ENCODE measurements around the gene CEP78.

Gene CEP78

DNA sequence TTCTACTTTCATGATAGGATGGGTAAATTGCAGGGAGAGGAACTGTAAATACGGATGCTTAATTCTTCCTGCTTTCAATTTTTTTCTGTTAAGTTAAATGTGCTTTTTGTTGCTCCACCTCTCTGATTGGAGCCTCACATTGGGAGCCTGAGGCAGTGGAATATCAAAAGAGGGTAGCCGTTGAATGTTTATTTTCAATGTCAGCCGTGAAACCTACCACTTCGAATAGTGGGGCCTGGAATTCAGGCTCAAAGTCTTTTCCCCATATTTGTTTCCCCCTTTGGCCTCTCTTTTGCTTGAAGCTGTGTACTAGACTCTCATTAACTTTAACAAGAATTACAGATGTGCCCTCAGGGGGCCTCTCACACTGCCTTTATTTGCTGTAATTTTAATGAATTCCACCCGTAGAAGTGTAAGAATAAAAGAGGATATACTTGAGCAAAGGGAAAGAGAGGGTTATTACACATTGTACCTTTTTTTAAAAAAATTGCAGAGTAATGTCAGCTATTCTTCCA is 90.0 kb downstream of the CEP78 start:
- no peak for DNase-seq (ENCODE audit: extremely low spot score, insufficient read length, low read depth)
- FAIRE-seq, result no peak

DNA sequence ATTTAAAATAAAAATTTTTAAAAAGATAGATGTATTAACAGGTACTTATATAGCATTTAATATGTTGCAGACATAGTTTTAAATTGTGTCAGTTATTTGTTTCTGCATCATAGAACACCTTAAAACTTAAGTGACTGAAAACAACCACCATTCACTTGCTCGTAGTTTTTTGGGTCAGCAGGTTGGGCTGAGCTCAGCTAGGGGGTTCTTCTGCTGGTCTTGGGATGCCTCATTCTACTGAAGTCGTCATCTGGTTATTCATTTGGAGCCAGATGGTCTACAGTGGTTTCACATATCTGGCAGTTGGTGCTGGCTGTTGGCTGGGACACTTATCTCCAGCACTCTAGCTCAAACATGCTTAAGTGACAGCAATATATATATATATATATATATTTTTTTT is 90.7 kb downstream of the CEP78 start:
- FAIRE-seq (no peak), DNase-seq (ENCODE audit: extremely low spot score, insufficient read length, low read depth) (no peak)

Data from GM18507 (cell line).